A673 (cell line): ENCODE measurements around the gene SUN1.

Experiments used
- CTCF ChIP-seq: fragments of 300-800, 200-600 bp; sonication (generic); conservative IDR thresholded peaks from 2 replicates; pipeline ENCODE4 v1.5.1; 2017; ENCODE audit warnings: low read depth, mild to moderate bottlenecking, antibody characterized with exemption, low read length, moderate library complexity, mixed read lengths
- EZH2 ChIP-seq: fragments of 200-600 bp; sonication (generic); IDR thresholded peaks from 2 replicates; pipeline ENCODE4 v1.6.1; 2017; ENCODE audit warnings: borderline replicate concordance, low read depth, mild to moderate bottlenecking, mixed read lengths, antibody characterized with exemption, low read length; ENCODE audit not compliant: poor library complexity, severe bottlenecking

DNA sequence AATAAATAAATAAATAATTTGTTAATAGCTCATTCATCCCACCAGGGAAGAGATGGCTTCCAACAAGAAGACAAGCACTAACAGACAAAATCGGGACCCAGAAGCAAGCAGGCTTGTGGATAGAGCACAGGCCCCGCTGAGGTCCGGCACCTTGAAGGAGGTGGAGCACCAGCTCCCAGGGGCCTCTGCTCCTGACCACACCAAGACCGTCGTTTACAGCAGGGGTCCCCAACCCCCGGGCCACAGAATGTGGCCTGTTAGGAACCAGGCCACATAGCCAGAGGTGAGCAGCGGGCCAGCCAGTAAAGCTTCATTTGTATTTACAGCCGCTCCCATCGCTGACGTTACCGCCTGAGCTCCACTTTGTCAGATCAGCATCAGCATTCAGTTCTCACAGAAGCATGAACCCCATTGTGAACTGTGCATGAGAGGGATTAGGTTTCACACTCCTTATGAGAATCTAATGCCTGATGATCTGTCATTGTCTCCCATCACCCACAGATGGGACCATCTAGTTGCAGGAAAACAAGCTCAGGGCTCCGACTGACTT, 33.3 kb upstream of the SUN1 start:
- no peak for TF ChIP-seq CTCF
- no peak for TF ChIP-seq EZH2
